22Rv1 (cell line): ENCODE results near the gene PLIN1.

ENCODE experiments used
- ZFX ChIP-seq: fragments of 450-650 bp; IDR thresholded peaks from 2 replicates; pipeline ENCODE4 v1.6.1; 2017; ENCODE audit warnings: antibody characterized with exemption, borderline replicate concordance
- TF ChIP-seq, protein P1 (sequence below): fragments of 450-650 bp; IDR thresholded peaks from 2 replicates; pipeline ENCODE4 v1.5.1; 2017; ENCODE audit warnings: mild to moderate bottlenecking

GRCh38 chr15:89670971-89671560 is 8.1 kb downstream of the PLIN1 start:
- TF ChIP-seq, protein P1, sequence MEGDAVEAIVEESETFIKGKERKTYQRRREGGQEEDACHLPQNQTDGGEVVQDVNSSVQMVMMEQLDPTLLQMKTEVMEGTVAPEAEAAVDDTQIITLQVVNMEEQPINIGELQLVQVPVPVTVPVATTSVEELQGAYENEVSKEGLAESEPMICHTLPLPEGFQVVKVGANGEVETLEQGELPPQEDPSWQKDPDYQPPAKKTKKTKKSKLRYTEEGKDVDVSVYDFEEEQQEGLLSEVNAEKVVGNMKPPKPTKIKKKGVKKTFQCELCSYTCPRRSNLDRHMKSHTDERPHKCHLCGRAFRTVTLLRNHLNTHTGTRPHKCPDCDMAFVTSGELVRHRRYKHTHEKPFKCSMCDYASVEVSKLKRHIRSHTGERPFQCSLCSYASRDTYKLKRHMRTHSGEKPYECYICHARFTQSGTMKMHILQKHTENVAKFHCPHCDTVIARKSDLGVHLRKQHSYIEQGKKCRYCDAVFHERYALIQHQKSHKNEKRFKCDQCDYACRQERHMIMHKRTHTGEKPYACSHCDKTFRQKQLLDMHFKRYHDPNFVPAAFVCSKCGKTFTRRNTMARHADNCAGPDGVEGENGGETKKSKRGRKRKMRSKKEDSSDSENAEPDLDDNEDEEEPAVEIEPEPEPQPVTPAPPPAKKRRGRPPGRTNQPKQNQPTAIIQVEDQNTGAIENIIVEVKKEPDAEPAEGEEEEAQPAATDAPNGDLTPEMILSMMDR = no peak
- TF ChIP-seq ZFX = no peak
